Islet of Langerhans (tissue), 1 donor: ENCODE results near the gene CARD9.
A peak's percentile ranks its signal among the peaks of the same experiment; 100 is the strongest.

ENCODE experiments used
- FAIRE-seq: peaks from one replicate; lab custom pipeline; 2011; peaks lifted over from hg19 to GRCh38; lab: Jason Lieb, UNC

The CARD9 gene

GRCh38 chr9:136401173-136401922, 27.9 kb upstream of the CARD9 start:
- no peak for FAIRE-seq

DNA sequence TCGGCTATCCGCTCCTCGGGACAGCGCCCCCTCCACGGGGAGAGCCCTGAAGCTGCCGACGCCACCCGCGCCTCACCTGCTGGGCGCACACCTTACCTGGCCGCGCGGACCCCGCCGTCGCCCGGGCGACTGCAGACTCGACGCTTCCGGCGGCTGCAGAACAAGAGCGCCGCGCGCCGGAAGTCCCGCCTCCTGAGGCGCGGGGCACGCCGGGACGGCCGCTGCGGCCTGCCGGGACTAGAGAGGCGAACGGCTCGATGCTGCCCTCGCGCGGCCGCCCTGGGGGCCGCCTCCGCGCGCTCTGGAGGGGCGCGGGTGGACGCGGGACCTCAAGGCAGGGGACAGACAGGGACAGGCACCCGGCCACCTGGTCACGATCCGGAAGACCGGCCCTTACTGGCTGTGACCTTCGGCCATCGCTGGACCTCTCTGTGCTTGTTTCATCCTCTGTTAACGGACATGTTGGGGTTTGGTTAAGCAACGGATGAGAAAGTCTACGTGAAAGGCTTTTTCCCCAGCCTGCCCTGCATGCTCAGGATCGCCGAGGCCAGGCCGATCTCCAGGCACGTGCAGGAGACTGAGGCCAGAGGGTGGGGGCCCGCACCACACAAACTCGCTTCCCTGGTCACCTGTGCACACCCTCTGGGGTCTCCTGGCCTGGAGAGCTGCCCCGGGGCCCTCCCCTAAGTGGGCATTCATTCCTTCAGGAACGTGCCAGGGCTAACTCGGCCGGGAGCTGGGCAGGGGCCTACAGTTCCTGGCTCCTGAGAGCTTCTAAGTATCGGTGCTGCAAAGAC, 26.8 kb upstream of the CARD9 start, which contains the start of gene SNAPC4:
Gene SNAPC4 (minus strand): TSS at position 133 of the 797 bp plus-strand sequence. CDS start 1,742 bp downstream, outside the sequence.
- FAIRE-seq: no peak

DNA sequence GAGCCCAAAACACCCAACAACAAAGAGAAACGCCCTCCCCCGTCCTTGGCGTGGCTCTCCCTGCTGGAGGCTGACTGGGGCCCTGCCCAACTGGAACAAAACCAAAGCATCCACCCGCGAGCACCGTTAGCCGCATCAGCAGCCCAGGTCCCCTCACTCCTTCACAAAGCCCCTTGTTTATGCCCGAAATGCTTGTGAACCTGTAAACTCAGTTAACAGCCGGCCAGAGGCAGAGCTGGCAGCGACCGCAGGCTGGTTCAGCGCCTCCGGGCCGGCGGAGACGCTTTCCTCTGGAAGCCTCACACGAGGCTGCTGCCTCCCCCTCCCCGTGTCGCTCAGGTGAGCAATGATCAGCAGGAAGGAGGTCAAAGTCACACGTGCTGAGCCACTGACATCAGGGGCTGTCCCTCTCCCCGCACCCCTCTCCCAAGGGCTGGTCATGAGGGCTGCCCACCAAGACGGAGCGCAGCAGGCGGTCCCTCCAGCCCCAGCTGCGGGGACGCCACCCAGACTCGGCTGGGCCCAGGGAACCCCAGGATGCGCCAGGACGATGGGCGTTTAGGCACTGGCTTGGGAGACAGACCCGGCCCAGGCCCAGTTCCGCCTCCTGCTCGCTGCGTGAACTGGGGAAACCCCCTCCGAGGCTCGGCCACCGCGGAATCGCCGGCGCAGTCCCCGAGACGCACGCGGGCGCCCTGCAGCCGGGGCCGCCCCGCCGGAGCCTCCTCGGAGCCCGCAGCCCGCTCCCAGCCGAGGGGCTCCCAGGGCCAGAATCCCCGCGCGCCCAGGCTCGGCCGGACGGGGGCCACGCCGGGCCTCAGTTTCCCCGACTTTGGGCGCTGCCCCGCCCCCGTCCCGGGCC, 25.9 kb upstream of the CARD9 start:
- no peak for FAIRE-seq

- FAIRE-seq: no peak
These were observed 24.8 kb upstream of the CARD9 start for GRCh38 chr9:136398286-136398685.

GRCh38 chr9:136397643-136398042, 24.2 kb upstream of the CARD9 start:
- FAIRE-seq: no peak

DNA sequence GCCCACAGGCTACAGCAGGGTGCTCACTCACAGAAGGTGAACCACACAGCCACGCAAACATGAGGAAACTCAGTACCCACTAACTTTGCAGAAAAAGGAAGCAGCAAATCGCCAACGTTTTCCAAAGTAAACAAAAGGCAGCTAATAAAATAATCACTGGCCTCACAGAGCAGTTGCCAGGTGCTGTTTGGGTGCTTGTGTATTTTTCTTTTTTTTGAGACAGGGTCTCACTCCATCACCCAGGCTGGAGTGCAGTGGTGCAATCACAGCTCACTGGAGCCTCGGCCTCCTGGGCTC, 22.7 kb upstream of the CARD9 start:
- FAIRE-seq: no peak

DNA sequence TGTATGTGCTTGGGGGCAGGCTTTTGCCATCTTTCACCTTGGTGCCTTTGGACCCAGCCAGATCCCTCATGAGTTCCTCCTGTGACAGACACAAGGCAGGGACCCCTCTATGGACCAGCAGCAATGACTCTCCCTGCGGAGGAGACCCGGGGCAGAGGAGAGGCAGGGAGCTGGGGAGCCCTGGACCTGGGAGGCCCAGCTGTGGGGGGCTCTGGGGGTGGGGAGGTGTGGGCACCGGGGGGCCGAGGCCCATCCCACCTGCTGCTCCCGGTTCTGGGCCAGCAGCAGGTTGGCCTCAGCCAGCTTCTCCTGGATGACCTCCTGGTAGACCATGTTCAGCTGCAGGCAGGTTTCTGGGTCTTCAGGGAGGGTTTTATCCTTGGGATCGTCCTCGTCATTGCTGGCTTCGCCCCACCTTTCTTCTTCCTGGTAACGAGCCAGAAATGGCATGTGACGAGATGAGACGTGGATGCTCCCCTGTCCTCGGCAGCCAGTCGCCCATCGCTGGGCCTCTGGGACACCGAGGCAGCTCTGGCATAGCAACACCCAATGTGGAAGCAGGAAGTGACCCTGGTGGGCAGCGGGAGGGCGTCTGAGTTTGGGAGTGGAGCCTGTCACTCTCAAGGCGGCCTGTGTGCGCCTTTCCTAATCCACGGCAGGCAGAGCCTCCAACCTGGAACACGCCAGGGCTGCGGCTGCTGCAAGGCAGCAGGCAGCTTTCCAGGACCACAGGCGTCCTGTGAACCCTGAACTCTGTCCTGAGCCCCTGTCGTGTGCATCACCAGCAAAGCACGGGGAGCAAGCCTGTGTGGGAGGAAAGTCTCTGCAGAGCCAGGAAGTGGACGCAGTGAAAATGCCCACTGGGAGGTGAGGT, 22.1 kb upstream of the CARD9 start:
- FAIRE-seq: no peak

- no peak for FAIRE-seq
These were observed 21.5 kb upstream of the CARD9 start for GRCh38 chr9:136395020-136395340.

DNA sequence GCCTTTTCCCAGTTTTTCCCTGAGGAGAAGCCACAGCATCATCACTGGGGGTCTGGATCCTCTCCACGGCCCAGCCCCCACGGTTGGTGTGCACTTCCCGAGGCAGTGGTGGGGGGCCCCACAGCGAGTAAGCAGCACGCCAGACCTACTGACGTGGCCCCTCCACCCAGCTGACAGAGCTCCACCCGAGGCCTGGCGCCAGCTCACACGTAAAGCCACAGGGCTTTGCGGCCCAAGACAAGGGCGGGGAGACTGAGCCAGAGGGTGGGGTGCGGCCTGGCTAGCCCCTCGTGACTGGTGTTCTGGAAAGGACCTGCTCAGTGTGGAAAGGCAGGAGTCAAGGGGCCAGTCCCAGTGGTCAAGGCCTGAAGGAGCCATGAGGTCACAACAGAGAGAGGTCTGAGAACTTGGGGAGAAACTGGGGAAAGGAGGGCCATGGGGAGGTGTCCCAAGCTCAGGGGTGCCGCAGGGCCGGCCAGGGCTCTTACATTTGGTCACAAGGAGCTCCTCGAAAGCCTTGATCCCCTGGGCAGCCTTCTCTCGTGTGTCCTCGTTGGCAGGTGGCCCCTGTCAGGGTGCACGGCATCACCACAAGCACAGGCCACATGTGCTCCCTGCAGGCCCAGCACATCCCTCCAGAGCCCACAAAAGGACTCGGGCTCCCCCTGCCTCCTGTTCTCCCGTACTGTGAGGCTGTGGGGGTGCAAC, 21.0 kb upstream of the CARD9 start:
- no peak for FAIRE-seq

- FAIRE-seq: no peak
These were observed 20.1 kb upstream of the CARD9 start for GRCh38 chr9:136393531-136393930.

DNA sequence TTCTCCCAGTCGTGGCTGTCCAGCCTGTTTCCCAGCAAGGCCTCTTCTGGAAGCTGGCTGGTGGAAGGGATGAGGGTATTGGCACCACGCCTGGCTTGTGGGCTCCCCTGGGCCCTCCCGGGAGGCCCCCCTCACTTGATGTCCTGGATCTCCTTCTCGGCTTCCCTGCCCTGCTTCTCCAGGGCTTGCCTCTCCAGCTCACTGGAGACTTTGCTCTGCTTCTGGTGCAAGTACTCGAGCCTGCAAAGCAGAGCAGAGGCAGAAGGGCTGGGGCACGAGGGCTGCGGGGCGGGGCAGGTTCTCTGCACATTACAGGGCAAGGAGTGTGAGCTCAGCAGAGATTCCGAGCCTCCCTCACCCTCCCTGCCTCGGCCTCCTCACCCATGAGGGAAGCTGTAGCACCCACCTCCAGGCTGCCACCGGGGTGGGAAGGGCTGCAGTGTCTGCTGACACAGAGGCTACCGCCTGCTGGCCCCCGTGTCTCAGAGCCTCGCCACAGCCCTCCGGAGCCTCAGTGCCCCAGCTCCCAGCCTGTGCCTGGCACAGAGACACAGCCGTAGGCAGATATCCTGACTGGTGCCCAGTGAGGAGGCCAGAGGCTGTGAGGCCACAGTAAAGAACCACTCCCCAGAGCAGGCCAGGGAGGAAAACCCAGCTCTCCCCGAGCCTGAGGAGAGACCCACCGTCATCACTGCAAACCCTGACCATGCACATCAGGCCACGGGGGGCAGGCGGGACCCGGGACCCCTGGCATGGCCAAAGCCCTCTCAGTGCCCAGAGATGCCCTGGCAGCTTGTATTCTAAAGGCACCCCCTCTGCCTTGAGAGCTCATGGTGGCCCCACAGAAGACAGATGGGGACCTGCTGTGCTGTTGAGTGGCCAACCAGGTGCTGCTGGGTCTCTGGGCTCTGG, 19.3 kb upstream of the CARD9 start:
- FAIRE-seq: no peak

GRCh38 chr9:136391737-136392537, 18.5 kb upstream of the CARD9 start:
- FAIRE-seq: no peak

DNA sequence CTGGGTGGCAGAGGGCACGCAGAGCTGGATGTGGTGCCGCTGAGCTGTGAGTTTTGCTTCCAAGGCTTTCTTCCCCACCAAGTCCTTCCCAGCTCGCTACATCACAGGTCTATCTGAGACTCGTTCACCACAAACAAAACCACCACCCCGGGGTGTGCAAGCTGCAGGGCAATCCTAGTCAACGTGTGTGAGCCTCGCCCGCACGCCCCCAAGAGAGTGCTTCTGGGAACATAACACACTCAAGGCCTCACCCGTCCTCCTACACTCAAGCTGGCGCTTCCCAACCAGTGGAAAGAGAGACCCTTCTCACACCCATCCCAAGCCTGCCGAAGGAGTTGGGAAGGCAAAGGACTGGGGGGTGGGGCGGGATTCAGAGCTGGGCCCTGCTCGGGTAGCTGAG, 15.9 kb upstream of the CARD9 start:
- no peak for FAIRE-seq

GRCh38 chr9:136387217-136387616, 13.7 kb upstream of the CARD9 start:
- FAIRE-seq: no peak

GRCh38 chr9:136386018-136386417, 12.5 kb upstream of the CARD9 start:
- FAIRE-seq: peak; percentile 9

- no peak for FAIRE-seq
These were observed 11.5 kb upstream of the CARD9 start for GRCh38 chr9:136385015-136385414.

- no peak for FAIRE-seq
These were observed 10.0 kb upstream of the CARD9 start for GRCh38 chr9:136383436-136383835.

DNA sequence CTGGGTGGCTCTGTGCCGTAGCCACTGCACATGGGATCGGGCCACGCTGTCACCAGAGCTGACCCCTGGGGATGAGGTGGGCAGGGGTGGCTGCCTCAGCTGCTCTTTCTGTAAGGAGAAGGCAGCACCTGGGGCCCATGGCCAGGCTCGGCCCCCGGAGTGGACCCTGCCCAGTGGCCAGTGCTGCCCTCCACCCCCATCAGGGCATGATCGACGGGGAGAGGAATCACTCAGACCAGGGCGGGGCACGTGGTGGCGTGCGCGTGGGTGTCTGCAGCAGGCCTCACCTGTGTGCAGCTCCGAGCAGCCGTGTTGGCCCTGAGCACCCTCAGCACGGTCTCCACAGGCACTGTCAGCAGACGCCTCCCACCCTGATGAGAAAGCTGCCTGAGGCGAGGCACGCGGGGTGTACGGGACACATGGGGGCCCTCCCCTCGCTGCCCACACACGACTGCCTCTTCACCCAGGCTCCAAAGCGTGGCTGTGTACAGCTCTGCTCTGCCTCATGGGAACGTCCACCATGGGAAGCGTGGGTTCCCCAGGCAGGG, 8.6 kb upstream of the CARD9 start:
- FAIRE-seq: no peak

- no peak for FAIRE-seq
These were observed 7.8 kb upstream of the CARD9 start for GRCh38 chr9:136381311-136381710.
